ENCODE data around the gene PPARA.

The PPARA gene

DNA sequence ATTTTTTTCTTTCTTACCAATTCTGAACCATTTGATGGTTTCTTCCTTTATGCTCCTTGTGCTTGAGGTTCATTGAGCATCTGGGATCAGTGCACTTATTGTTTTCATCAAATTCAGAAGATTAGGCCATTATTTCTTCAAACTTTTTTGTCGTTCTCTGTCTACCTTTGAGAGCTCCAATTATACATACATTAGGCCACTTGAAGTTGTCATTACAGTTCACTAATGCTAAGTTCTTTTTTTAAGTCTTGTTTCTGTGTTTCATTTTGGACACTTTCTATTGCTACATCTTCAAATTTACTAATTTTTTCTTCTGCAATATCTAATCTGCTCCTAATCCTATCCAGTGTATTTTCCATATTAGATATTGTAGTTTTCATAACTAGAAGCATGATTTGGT is 58.9 kb downstream of the PPARA start:
- H3K9ac ChIP-seq (ENCODE audit: low read length), result no peak overlapping the region
- H3K9me2 ChIP-seq (replicated peaks; ENCODE audit: insufficient read depth, low read length), result no peaks in the 10 kb centered on the region
- H4K20me1 ChIP-seq (ENCODE audit: insufficient read depth, low read length), result no peaks in the 10 kb centered on the region
- no peak overlapping the region for H3K4me3 ChIP-seq (ENCODE audit: low read length)
- TF ChIP-seq EZH2 (optimal IDR thresholded peaks at IDR 0.05; ENCODE audit: low read depth, low read length) (no peak), EZH2phosphoT487 (IDR thresholded peaks at IDR 0.05; ENCODE audit: low read length) (no peak)
- TF ChIP-seq, protein P1, sequence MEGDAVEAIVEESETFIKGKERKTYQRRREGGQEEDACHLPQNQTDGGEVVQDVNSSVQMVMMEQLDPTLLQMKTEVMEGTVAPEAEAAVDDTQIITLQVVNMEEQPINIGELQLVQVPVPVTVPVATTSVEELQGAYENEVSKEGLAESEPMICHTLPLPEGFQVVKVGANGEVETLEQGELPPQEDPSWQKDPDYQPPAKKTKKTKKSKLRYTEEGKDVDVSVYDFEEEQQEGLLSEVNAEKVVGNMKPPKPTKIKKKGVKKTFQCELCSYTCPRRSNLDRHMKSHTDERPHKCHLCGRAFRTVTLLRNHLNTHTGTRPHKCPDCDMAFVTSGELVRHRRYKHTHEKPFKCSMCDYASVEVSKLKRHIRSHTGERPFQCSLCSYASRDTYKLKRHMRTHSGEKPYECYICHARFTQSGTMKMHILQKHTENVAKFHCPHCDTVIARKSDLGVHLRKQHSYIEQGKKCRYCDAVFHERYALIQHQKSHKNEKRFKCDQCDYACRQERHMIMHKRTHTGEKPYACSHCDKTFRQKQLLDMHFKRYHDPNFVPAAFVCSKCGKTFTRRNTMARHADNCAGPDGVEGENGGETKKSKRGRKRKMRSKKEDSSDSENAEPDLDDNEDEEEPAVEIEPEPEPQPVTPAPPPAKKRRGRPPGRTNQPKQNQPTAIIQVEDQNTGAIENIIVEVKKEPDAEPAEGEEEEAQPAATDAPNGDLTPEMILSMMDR (IDR thresholded peaks at IDR 0.05; ENCODE audit: low read length), result no peak
- H2AFZ ChIP-seq (ENCODE audit: low read length), result no peak overlapping the region
- no peaks in the 10 kb centered on the region for H3K27me3 ChIP-seq (replicated peaks; ENCODE audit: insufficient read depth, low read length)
- no peak overlapping the region for H3K27ac ChIP-seq (ENCODE audit: low read length)
- no peaks in the 10 kb centered on the region for H3K4me1 ChIP-seq (ENCODE audit: low read length)
- no peaks in the 10 kb centered on the region for H3F3A ChIP-seq (ENCODE audit: insufficient read depth, low read length)
- H3K36me3 ChIP-seq (replicated peaks; ENCODE audit: insufficient read depth, low read length), result no peaks in the 10 kb centered on the region
- no peaks in the 10 kb centered on the region for H3K79me2 ChIP-seq (ENCODE audit: low read length)
- no peaks in the 10 kb centered on the region for H3K9me3 ChIP-seq (replicated peaks; ENCODE audit: insufficient read depth, low read length)
- no peak overlapping the region for H3K4me2 ChIP-seq (ENCODE audit: low read depth, low read length)
- DNase-seq, result no peak

DNA sequence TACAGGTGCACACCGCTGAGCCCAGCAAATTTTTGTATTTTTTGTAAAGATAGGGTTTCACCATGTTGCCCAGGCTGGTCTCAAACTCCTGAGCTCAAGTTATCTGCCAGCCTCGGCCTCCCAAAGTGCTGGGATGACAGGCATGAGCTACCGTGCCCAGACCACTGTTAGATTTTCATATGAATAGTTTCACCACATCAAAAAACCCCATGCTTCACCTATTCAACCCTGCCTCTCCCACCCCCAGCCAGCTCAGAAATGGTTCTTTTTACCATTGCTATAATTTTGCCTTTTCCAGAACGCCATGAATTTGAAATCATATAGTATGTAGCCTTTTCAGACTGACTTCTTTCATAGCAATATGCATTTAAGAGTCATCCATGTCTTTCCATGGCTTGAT is 61.9 kb downstream of the PPARA start:
- no peak for DNase-seq
- Histone ChIP-seq H3K4me3 (ENCODE audit: low read length) (no peak overlapping the region), H3K36me3 (replicated peaks; ENCODE audit: insufficient read depth, low read length) (no peaks in the 10 kb centered on the region), H3K79me2 (ENCODE audit: low read length) (no peaks in the 10 kb centered on the region), H3K9me2 (replicated peaks; ENCODE audit: insufficient read depth, low read length) (no peaks in the 10 kb centered on the region), H3K9me3 (replicated peaks; ENCODE audit: insufficient read depth, low read length) (no peaks in the 10 kb centered on the region), H2AFZ (ENCODE audit: low read length) (no peak overlapping the region), H3K27me3 (replicated peaks; ENCODE audit: insufficient read depth, low read length) (no peaks in the 10 kb centered on the region), H3K27ac (ENCODE audit: low read length) (no peak overlapping the region), H4K20me1 (ENCODE audit: insufficient read depth, low read length) (no peaks in the 10 kb centered on the region), H3K4me1 (ENCODE audit: low read length) (no peaks in the 10 kb centered on the region), H3F3A (ENCODE audit: insufficient read depth, low read length) (no peaks in the 10 kb centered on the region), H3K4me2 (ENCODE audit: low read depth, low read length) (no peak overlapping the region), H3K9ac (ENCODE audit: low read length) (no peak overlapping the region)
- TF ChIP-seq, protein P1 (IDR thresholded peaks at IDR 0.05; ENCODE audit: low read length), result no peak
- TF ChIP-seq EZH2phosphoT487 (IDR thresholded peaks at IDR 0.05; ENCODE audit: low read length) (no peak), EZH2 (optimal IDR thresholded peaks at IDR 0.05; ENCODE audit: low read depth, low read length) (no peak)

- Histone ChIP-seq H4K20me1 (ENCODE audit: insufficient read depth, low read length) (no peaks in the 10 kb centered on the region), H3K27me3 (replicated peaks; ENCODE audit: insufficient read depth, low read length) (no peaks in the 10 kb centered on the region), H3K9me2 (replicated peaks; ENCODE audit: insufficient read depth, low read length) (no peaks in the 10 kb centered on the region), H3K79me2 (ENCODE audit: low read length) (no peaks in the 10 kb centered on the region), H3K9me3 (replicated peaks; ENCODE audit: insufficient read depth, low read length) (no peaks in the 10 kb centered on the region), H2AFZ (ENCODE audit: low read length) (no peak overlapping the region), H3K4me3 (ENCODE audit: low read length) (no peak overlapping the region), H3K9ac (ENCODE audit: low read length) (no peak overlapping the region), H3K27ac (ENCODE audit: low read length) (no peak overlapping the region), H3K4me1 (ENCODE audit: low read length) (no peaks in the 10 kb centered on the region), H3F3A (ENCODE audit: insufficient read depth, low read length) (no peaks in the 10 kb centered on the region), H3K4me2 (ENCODE audit: low read depth, low read length) (no peak overlapping the region), H3K36me3 (replicated peaks; ENCODE audit: insufficient read depth, low read length) (no peaks in the 10 kb centered on the region)
- no peak for DNase-seq
- TF ChIP-seq EZH2phosphoT487 (IDR thresholded peaks at IDR 0.05; ENCODE audit: low read length) (no peak), EZH2 (optimal IDR thresholded peaks at IDR 0.05; ENCODE audit: low read depth, low read length) (no peak)
- TF ChIP-seq, protein P1 (IDR thresholded peaks at IDR 0.05; ENCODE audit: low read length), result no peak
These were observed 62.7 kb downstream of the PPARA start for GRCh38 chr22:46213052-46213451.

Measured in MM.1S (cell line).